K562 (cell line): ENCODE results near the gene ARHGAP42. TPM values are rescaled to one million over a fixed set of nuclear protein-coding genes. Genes with fewer than 3 reads are reported as not detected.

Experiments
- ATAC-seq: fragments of 200-7000 bp; cut with Tn5 transposase; 3 replicates; pipeline ENCODE4 v1.9.1; 2020; ENCODE audit warnings: moderate library complexity
- BruUV-seq: library from RNA; stranded (reverse); fragments of 400-500 nt; replicated peaks from 2 replicates; lab custom pipeline; 2021; lab: Mats Ljungman, UMichigan
- CTCF ChIA-PET: fragments of 300-600 bp; formaldehyde crosslinking; extraction: SDS; loops from one replicate; lab custom pipeline; 2021; ENCODE audit warnings: low intra/inter-chr PET ratio; lab: Yijun Ruan, JAX
- POLR2A ChIA-PET: fragments of 300-600, 350-650 bp; sonication (Branson Sonifier 250); formaldehyde crosslinking; extraction: SDS; loops from one replicate; lab custom pipeline; 2021; ENCODE audit warnings: antibody characterized with exemption, inconsistent platforms; lab: Yijun Ruan, JAX
- DNase-seq, 4 experiments: peaks; one replicate each; pipeline versions ENCODE4 v3.0.0 to v3.0.0-alpha.2; 2011 to 2018; ENCODE audit warnings: low spot score in 3 of 4, mixed read lengths in 3 of 4; ENCODE audit errors: extremely low read depth in 1 of 4
- FAIRE-seq: peaks from 2 replicates; lab custom pipeline; 2011; peaks lifted over from hg19 to GRCh38; lab: Jason Lieb, UNC
- H2AFZ ChIP-seq: 2 replicates; pipeline ENCODE4 v1.6.0; 2011; ENCODE audit warnings: low read depth, low read length, control low read depth, inconsistent platforms
- H3K27ac ChIP-seq: fragments of 200-600 bp; 3 replicates; pipeline ENCODE4 v1.8.0; 2011; ENCODE audit warnings: low read depth, mild to moderate bottlenecking, control low read depth, inconsistent platforms, low read length, moderate library complexity, mixed read lengths; ENCODE audit errors: extremely low read depth
- H3K27me3 ChIP-seq, 2 experiments: fragments of 300-600 bp in 1 of 2; 2 replicates in 1 of 2; 3 replicates in 1 of 2; pipeline versions ENCODE4 v1.6.0 to v1.8.0; 2011; ENCODE audit warnings: inconsistent platforms in 2 of 2, low read length in 2 of 2, mild to moderate bottlenecking in 1 of 2, mixed read lengths in 1 of 2, moderate library complexity in 1 of 2; ENCODE audit not compliant: control insufficient read depth in 2 of 2, insufficient read depth in 2 of 2
- H3K36me3 ChIP-seq: fragments of 300-600 bp; 3 replicates; pipeline ENCODE4 v1.8.0; 2011; ENCODE audit warnings: mild to moderate bottlenecking, low read length, inconsistent platforms; ENCODE audit not compliant: control insufficient read depth, insufficient read depth
- H3K4me1 ChIP-seq, 2 experiments: fragments of 200-600 bp in 1 of 2; replicated peaks in 1 of 2; 2 replicates in 1 of 2; 3 replicates in 1 of 2; pipeline versions ENCODE4 v1.5.1 to v1.8.0; 2011; ENCODE audit warnings: inconsistent platforms in 2 of 2, low read length in 2 of 2, mild to moderate bottlenecking in 1 of 2, mixed read lengths in 1 of 2, moderate library complexity in 1 of 2; ENCODE audit not compliant: control insufficient read depth in 2 of 2, insufficient read depth in 2 of 2
- H3K4me2 ChIP-seq: 2 replicates; pipeline ENCODE4 v1.6.1; 2011; ENCODE audit warnings: low read length, control low read depth, inconsistent platforms, mixed read lengths; ENCODE audit not compliant: insufficient read depth
- H3K4me3 ChIP-seq: fragments of 200-600 bp; sonication (generic), shearing (Covaris generic); 2 replicates; pipeline ENCODE4 v1.5.1; 2016; ENCODE audit warnings: control low read depth, inconsistent platforms
- H3K79me2 ChIP-seq: fragments of 200-600 bp; 3 replicates; pipeline ENCODE4 v1.8.0; 2011; ENCODE audit warnings: low read length, inconsistent platforms; ENCODE audit not compliant: control insufficient read depth, insufficient read depth
- H3K9ac ChIP-seq, 2 experiments: 2 replicates each; pipeline versions ENCODE4 v1.6.0 to v1.6.1; 2011; ENCODE audit warnings: low read depth in 2 of 2, low read length in 2 of 2, control low read depth in 1 of 2, inconsistent platforms in 1 of 2, mild to moderate bottlenecking in 1 of 2, mixed read lengths in 1 of 2; ENCODE audit not compliant: insufficient read depth in 1 of 2
- H3K9me1 ChIP-seq: one replicate; pipeline ENCODE4 v1.6.0; 2011; ENCODE audit warnings: inconsistent platforms, mild to moderate bottlenecking, low read length, moderate library complexity; ENCODE audit not compliant: control insufficient read depth, insufficient read depth
- H3K9me3 ChIP-seq: replicated peaks from 2 replicates; pipeline ENCODE4 v1.5.1; 2011; ENCODE audit warnings: low read depth, low read length, inconsistent platforms; ENCODE audit not compliant: control insufficient read depth, insufficient read depth
- H4K20me1 ChIP-seq: replicated peaks from 2 replicates; pipeline ENCODE4 v1.6.1; 2011; ENCODE audit warnings: low read length, inconsistent platforms, mixed read lengths; ENCODE audit not compliant: control insufficient read depth, insufficient read depth
- CAMTA2 ChIP-seq: fragments of 250-450 bp; sonication (Bioruptor Pico); conservative IDR thresholded peaks from 2 replicates; pipeline ENCODE4 v1.5.1; 2022
- CBFA2T3 ChIP-seq: fragments of 450-650 bp; IDR thresholded peaks from 2 replicates; pipeline ENCODE4 v1.6.1; 2017
- DPF2 ChIP-seq: fragments of 450-650 bp; IDR thresholded peaks from 2 replicates; pipeline ENCODE4 v1.6.1; 2016
- ELK3 ChIP-seq: fragments of 450-650 bp; formaldehyde crosslinking; IDR thresholded peaks from 2 replicates; pipeline ENCODE4 v1.4.0; 2020; ENCODE audit warnings: mild to moderate bottlenecking
- ERF ChIP-seq: fragments of 450-650 bp; formaldehyde crosslinking; IDR thresholded peaks from 2 replicates; pipeline ENCODE4 v1.4.0; 2020; ENCODE audit warnings: mild to moderate bottlenecking, mixed read lengths
- MAFG ChIP-seq: fragments of 450-650 bp; conservative IDR thresholded peaks from 2 replicates; pipeline ENCODE4 v1.6.1; 2016; ENCODE audit warnings: missing genetic modification characterization, missing compliant biosample characterization
- NFYB ChIP-seq: IDR thresholded peaks from 2 replicates; pipeline ENCODE4 v1.6.1; 2011; ENCODE audit warnings: mild to moderate bottlenecking, moderate library complexity; ENCODE audit not compliant: insufficient read length; ENCODE audit errors: extremely low read depth
- NR4A1 ChIP-seq, 2 experiments: fragments of 250-450 bp in 1 of 2; fragments of 450-650 bp in 1 of 2; sonication (Bioruptor Pico) in 1 of 2; IDR thresholded peaks; 2 replicates each; pipeline versions ENCODE4 v1.4.0 to v1.6.1; 2016 to 2020; ENCODE audit warnings: mild to moderate bottlenecking in 2 of 2, missing compliant biosample characterization in 1 of 2, missing genetic modification characterization in 1 of 2, moderate library complexity in 1 of 2
- PURB ChIP-seq: sonication (generic); formaldehyde crosslinking; IDR thresholded peaks from 2 replicates; pipeline ENCODE4 v1.9.0; 2021; ENCODE audit warnings: low read depth, mild to moderate bottlenecking, missing genetic modification reagents
- STAG1 ChIP-seq: sonication (generic); formaldehyde crosslinking; IDR thresholded peaks from 2 replicates; pipeline ENCODE4 v1.5.0; 2020; ENCODE audit warnings: missing genetic modification reagents, borderline replicate concordance
- TAF1 ChIP-seq: IDR thresholded peaks from 2 replicates; pipeline ENCODE4 v1.6.1; 2011; ENCODE audit warnings: mild to moderate bottlenecking, low read length, moderate library complexity; ENCODE audit not compliant: insufficient read depth, control insufficient read depth, severe bottlenecking; ENCODE audit errors: extremely low read depth
- THRB ChIP-seq: fragments of 450-650 bp; formaldehyde crosslinking; conservative IDR thresholded peaks from 2 replicates; pipeline ENCODE4 v1.4.0; 2022; ENCODE audit warnings: mild to moderate bottlenecking, missing genetic modification characterization
- USF2 ChIP-seq: sonication (generic); formaldehyde crosslinking; IDR thresholded peaks from 2 replicates; pipeline ENCODE4 v1.5.0; 2020; ENCODE audit warnings: missing genetic modification reagents
- ZNF347 ChIP-seq: fragments of 450-650 bp; formaldehyde crosslinking; IDR thresholded peaks from 2 replicates; pipeline ENCODE4 v1.4.0; 2020; ENCODE audit warnings: low read depth, mild to moderate bottlenecking, moderate library complexity
- ZNF41 ChIP-seq: fragments of 250-450 bp; sonication (Bioruptor Pico); conservative IDR thresholded peaks from 2 replicates; pipeline ENCODE4 v1.4.0; 2020; ENCODE audit warnings: mild to moderate bottlenecking
- ZNF766 ChIP-seq: fragments of 200-800 bp; sonication (Bioruptor generic); conservative IDR thresholded peaks from 2 replicates; pipeline ENCODE4 v1.6.1; 2016; ENCODE audit warnings: missing genetic modification characterization, missing compliant biosample characterization
- WGBS: fragments of 100-300 bp; shearing (Covaris generic); methylation state at CpG from one replicate; pipeline ENCODE4 v1.1.6; 2016; ENCODE audit warnings: low coverage, mixed read lengths; ENCODE audit not compliant: insufficient coverage; ENCODE audit errors: missing lambda C conversion rate; 5-methylcytosine and 5-hydroxymethylcytosine counted together
- in situ Hi-C: fragments of 300-500 bp; cut with MboI; formaldehyde crosslinking; loops from 4 replicates; pipeline ENCODE4 v1.15.0; 2018; ENCODE audit warnings: inconsistent platforms, mixed read lengths
- intact Hi-C: fragments of 100-400 bp; cut with micrococcal nuclease; formaldehyde crosslinking; loops from 2 replicates; pipeline ENCODE4 v1.14.2; 2022
- polyA plus RNA-seq, 8 experiments: library from polyadenylated mRNA; depleted of rRNA in 4 of 8; stranded (reverse) in 5 of 8; unstranded in 3 of 8; fragments of >200 nt; fragmentation: Nextera tagmentation in 2 of 8; fragmentation: Illumina TruSeq in 1 of 8; extraction: Ambion mirVana in 2 of 8; extraction: Trizol in 1 of 8; gene quantifications; 2 replicates each; pipeline versions ENCODE4 v1.2.1 to v1.2.3, GENCODE V29; 2011 to 2014; ENCODE audit warnings: inconsistent platforms in 1 of 8, missing spikeins in 1 of 8
- total RNA-seq, 7 experiments: library from RNA; depleted of rRNA in 6 of 7; stranded (reverse); fragments of >200 nt in 6 of 7; fragmentation: Illumina TruSeq in 2 of 7; extraction: Trizol in 2 of 7; gene quantifications; 2 replicates each; pipeline versions ENCODE4 v1.2.1 to v1.2.3, GENCODE V29; 2011 to 2021; ENCODE audit warnings: low replicate concordance in 1 of 7

ARHGAP42 gene
- total and polyA plus RNA-seq, 9 of the 15 experiments (the other 6 are each of a cell fraction or from before 2014, with no cell fraction given): 0.95 to 6.1 (median 2.4) TPM

GRCh38 chr11:100760744-100761143 lies 73.7 kb downstream of the ARHGAP42 start (continued):
- TF ChIP-seq USF2 (CRISPR knock-in tag) (no peak), STAG1 (no peak), ZNF766 (no peak), ZNF347 (CRISPR knock-in tag) (no peak)

GRCh38 chr11:100761841-100762240 lies 74.8 kb downstream of the ARHGAP42 start:
- in situ Hi-C loops: no loop called here
- H3K4me2 ChIP-seq: no peak overlapping the region
- CTCF ChIA-PET: no interaction called here
- no peaks in the 10 kb centered on the region for H4K20me1 ChIP-seq
- ATAC-seq: no peak
- no peaks in the 10 kb centered on the region for H3K36me3 ChIP-seq
- no peaks in the 10 kb centered on the region for H3K9me1 ChIP-seq
- no peaks in the 10 kb centered on the region for H3K9me3 ChIP-seq
- no peak overlapping the region for H3K27ac ChIP-seq
- WGBS: 52% methylated on average over 6 of the region's 6 CpGs
- H3K9ac ChIP-seq: no peak overlapping the region
- TF ChIP-seq ELK3 (CRISPR knock-in tag) (no peak), NFYB (no peak), ERF (no peak), CAMTA2 (CRISPR knock-in tag) (no peak), NR4A1 (CRISPR knock-in tag; IDR thresholded peaks at IDR 0.05) (no peak), NR4A1 (tag; IDR thresholded peaks at IDR 0.05) (no peak), MAFG (no peak), DPF2 (no peak), TAF1 (no peak), CBFA2T3 (no peak), THRB (CRISPR knock-in tag) (no peak), PURB (CRISPR knock-in tag) (no peak), ZNF41 (CRISPR knock-in tag) (no peak)
- POLR2A ChIA-PET: no interaction called here
- no peaks in the 10 kb centered on the region for H3K79me2 ChIP-seq
- no peaks in the 10 kb centered on the region for H3K27me3 ChIP-seq
- no peak for FAIRE-seq
- no peak for DNase-seq
- no peak overlapping the region for H3K4me3 ChIP-seq
- intact Hi-C loops: no loop called here
- peaks cover 0 to 2% of the 10 kb centered on the region in 2 experiments; a peak in 1 of 5 replicates for H3K4me1 ChIP-seq
- BruUV-seq: no TSS peak
- H2AFZ ChIP-seq: no peak overlapping the region
